HG03342 (cell line): ENCODE measurements around the gene TM2D3.
A peak's percentile ranks its signal among the peaks of the same experiment; 100 is the strongest.
"Not testable (repeated sequence)": the region's sequence is repeated elsewhere in the genome, so short reads cannot be mapped to it uniquely, and the experiment has no call there.

Experiments
- ATAC-seq: cut with Tn5 transposase; IDR thresholded peaks from one replicate; pipeline ENCODE4 v1.9.1; 2021; ENCODE audit warnings: mild to moderate bottlenecking, moderate library complexity; ENCODE audit not compliant: unreplicated experiment

TM2D3 gene

DNA sequence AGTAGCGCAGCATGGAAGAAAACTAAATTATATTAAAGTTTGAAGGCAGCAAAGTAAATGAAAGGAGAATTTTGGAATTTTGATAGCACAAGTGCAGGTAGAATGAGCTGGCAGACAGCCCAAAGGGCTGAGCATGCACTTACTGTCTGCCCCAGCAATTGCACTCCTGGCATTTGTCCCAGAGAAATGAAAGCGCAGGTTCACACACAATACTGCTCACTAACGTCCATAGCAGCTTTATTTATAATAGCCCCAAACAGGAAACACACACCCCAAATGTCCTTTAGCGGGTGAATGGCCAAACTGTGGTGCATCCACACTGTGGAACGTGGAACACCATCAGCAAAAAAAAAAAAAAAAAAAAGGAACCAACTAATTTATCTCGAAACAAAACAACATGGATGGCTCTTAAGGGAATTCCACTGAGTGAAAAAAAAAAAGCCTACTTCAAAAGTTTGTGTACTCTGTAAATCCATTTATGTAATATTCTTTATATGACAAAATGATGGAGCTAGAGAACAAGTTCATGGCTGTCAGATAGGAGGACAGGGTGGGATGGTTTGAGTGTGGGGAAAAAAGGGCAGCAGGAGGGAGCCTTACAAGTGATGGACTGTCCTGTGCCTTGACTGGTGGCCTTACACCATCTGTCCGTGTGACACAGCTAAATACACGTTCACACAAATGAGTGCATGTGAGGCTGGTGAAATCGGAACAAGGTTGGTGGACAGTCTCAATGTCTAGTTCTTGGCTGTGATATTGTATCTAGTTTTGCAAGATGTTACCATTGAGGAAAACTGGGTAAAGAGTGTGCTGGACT lies 6.0 kb upstream of the TM2D3 start:
- no peak for ATAC-seq

DNA sequence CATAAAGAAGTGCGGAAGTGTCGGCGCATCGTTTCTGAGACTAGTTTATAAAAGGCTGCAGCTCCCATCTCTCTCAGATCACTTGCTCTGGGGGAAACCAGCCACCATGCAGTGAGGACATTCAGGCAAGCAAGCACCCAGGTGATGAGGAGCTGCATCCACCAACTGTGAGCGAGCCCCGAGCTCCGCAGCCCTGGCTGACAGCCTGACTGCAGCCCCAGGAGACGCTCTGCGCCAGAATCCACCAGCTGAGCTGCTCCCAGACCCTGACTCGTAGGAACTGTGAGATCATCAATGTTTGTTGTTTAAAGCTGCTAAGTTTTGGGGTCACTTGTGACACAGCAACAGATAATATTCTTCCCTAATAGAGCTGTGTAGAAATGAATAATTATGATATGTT lies 5.0 kb upstream of the TM2D3 start:
- ATAC-seq, result no peak

DNA sequence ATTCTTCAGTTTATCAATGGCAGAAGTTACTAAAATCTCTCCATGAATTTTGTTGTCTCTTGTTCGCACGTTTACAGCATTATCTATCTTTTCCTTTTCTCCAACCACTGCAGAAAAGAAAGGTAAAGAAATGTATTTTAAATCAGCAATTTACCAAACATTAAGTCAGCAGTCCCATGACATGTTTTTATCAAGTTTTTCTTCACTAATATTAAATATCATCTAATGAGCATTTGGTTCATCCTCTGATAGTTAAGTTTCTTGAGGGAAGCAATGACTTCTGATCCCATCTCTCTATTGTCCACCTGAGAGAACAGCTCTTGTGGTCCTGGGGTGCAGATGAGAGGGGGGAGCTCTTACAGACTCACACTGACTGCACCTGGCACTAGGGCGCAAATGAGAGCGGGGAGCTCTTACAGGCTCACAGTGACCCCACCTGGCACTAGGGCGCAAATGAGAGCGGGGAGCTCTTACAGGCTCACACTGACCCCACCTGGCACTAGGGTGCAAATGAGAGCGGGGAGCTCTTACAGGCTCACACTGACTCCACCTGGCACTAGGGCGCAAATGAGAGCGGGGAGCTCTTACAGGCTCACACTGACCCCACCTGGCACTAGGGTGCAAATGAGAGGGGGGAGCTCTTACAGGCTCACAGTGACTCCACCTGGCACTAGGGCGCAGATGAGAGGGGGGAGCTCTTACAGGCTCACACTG lies 2.6 kb upstream of the TM2D3 start:
- ATAC-seq, result not testable (repeated sequence)

DNA sequence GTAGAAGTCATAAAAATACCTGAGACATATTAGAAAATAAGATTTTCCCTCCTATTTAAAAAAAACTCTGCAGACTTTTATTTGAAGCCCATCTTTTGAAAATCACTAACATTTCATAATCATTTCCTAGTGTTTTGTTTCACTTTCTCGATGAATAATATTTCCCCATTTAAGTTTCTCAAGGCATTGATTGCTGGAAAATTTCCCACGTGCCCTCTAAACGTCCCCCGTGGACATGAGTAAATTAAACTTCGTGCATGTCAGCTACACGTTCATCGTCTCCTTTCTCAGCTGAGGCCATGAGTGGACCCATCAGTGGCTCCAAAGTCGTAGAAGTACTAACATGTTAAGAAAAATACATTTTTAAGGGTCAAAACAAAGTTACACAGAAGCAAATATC lies 2.0 kb upstream of the TM2D3 start:
- ATAC-seq, result no peak

DNA sequence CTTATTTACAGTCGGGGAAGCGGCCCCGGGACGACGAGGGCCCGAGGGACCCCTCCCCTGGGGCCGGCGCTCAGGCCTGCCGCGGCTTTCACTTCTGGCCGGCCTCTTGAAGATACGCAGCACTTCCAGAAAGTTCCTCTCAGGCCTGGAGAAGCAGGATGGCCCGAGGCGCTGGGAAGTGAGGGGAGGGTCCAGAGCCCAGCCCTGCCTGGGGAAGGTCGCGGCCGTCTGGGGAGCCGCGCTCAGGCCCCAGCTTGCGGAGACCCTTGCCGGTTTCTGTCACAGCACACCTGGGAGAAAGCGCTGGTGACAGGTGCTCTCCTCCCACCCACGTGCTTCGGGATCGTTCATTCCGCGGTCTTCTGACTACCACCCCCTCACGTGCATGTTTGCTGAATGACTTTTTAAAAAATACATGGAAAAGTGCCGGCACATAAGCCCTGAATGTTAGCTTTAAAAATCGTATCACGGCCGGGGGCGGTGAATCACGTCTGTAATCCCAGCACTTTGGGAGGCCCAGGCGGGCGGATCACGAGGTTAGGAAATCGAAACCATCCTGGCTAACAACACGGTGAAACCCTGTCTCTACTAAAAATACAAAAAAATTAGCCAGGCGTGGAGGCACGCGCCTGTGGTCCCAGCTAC lies 727 bp upstream of the TM2D3 start:
- ATAC-seq, result no peak

DNA sequence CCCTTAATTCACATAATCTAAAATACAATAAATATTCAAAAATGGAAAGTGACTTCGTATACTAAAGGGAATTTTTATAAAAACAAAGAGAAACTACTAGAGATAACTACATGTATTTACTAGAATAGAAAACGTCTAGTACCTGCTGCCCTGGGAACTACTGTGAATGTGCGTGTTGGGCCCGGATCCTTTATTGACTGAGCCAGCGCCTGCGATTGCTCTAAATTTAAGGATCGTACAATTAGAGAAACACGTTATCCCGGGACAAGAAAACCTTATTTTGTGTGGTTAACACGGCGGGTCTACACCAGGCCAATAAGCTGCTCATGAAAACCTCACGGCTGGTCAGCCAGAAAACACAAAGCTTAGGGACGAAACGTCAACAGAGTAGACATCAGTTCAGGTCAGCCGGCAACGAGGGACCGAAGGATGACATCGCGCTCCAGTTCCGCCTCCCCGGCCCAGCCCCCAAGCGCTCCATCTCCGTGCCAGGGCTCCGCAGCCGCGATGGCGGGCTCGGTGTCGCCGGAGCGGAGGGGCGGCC lies 555 bp downstream of the TM2D3 start:
- ATAC-seq, result peak; percentile 42

DNA sequence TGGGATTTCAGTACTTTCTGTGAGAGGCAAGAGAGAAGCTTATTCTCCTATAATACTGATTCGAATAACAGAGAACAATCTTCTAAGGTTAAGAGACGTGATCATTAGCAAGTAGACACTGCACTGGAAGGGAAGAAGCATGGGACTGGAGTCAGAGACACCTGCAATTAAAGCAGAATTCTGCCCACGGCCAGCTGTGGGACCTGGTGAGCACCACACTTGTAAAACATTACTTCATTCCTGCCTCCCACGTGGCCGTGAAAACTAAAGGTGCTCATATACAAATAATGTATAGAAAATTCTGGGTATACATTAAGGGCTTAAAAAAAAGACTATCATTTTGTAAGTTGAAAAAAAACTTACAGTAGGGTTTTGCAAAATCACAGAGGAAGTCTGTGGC lies 2.0 kb downstream of the TM2D3 start:
- no peak for ATAC-seq

DNA sequence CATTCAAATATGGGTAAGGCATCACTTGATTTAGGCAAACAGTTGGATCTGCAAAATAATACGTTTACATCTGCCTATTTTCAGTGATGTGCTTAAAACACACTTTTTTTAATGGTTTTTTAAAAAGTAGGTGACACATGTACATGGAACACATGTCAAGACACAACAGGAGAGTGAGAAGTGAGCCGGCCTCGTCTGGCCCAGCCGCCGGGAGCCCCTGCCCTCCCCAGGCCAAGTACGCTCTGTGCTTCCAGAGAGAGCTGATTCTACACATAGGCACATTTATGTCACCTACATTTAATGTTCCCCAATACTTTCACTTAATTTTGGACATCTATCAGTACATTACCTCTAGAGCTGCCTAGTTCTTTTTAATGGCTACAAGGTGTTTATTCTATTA lies 3.8 kb downstream of the TM2D3 start:
- ATAC-seq, result no peak

DNA sequence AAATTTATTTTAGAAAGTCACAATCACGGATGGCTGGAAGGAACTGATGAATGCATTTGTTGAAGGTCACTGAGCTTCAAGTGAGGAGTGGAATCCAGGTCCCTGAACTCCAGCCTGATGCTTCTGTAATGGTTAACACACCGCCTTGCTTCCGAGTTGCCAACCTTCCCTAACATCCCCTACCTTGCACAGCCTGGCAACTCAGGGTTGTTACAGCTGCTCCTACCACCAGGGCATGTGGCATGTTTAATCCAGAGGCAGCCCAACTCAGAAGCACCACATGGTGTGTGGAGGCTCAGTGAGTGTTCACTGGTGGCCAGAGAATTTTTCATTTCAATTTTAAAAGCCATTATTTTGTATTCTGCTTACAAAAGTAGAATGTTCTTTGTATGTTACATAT lies 4.9 kb downstream of the TM2D3 start:
- ATAC-seq, result no peak

DNA sequence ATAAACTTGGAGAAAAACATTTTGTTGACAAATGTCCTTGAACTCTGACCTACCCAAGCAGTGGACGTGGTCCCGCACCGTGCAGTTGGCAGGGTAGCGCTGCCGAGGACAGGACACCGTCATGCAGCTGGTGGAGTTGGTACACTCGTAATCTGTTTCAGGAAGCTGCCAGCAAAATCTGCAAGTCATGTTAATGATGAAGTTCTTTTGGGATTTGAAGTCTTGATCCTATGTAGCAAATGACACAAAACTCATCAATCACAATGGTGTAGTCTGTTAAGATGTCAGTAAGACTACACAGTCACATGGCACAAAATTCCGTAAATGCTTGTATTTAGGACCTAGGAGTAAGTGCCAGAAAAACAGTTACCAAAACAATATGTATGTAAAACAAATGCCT lies 5.5 kb downstream of the TM2D3 start:
- ATAC-seq, result no peak

DNA sequence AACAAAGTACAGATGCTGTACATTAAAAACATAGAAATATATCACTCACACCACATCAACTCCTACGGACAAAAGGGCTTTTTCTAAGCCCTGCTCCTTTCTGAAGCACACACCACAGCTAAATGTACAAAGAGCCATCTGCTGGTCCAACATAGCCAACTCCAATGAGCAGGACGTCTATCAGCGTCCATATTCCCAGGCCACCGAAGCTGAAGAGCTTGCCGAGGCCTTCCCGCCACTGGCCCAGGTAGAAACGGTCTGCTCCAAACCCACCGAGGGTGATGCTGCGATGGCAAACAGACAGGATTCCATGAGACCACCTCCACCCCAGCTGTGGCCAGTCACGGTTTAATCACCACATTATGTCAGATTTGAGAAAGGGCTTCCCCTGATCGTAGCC lies 9.8 kb downstream of the TM2D3 start:
- no peak for ATAC-seq

DNA sequence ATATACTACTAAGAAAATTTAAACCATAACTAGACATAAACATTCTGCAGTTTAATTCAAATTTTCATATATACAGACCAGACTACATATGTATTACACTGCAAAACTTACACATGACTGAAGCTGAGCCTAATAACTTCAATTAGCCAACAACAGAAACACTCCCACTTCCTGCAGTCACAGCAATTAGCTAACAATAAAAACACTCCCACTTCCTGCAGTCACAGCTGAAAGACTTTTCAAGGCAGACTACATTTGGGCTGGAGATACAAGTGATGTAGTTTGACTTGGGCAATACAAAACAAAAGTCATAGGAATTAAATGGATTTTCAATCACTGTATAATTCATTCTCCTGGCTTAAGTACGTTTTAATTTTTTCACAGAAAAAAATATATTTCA lies 10.3 kb downstream of the TM2D3 start:
- no peak for ATAC-seq

DNA sequence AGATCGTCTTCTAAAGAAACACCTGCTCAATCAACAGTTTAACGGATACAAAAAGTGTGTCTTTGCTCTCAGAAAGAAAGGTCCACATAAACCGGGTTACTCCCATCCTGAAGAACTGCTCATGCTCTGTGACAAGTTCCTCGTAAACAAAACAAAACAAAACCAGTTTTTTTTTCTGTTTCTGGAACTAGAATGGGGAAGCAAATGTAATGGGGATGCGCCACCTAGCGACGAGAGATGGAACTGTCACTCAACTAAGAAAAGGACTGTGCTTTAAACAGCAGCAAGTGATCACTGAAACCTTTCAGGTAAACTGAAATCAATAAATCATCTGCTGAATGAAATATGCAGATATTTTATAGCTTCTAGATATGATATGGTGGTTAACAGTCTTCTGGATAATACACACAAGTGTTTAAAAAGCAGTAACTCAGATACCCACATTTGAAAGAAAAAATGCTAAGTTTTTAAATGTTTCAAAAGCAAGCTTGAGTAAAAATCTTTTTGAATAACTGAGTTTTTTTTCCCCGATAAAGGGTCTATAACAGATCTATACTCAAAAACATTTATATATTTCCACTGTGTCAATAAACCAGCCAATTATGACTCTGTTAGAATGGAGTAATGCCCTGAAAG lies 10.9 kb downstream of the TM2D3 start:
- peak; percentile 69 for ATAC-seq

DNA sequence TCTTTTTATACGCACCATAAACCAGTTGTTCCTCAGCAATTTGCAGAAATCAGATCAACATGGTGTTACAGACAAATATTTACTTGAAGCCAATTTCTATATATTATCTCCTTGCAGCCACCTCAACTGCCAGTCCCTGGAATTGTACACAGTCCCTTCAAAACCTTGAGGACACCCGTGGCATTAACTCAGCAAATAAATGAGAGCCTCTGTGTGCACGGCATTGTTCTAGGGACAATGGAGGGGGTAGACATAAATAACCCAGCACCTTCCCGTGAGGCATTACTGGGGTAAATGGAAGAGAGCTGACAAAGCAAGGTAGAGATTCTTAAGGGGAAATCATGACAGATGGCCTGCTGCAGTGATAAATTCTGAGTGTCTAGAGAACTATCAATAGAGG lies 12.5 kb downstream of the TM2D3 start:
- ATAC-seq, result no peak

DNA sequence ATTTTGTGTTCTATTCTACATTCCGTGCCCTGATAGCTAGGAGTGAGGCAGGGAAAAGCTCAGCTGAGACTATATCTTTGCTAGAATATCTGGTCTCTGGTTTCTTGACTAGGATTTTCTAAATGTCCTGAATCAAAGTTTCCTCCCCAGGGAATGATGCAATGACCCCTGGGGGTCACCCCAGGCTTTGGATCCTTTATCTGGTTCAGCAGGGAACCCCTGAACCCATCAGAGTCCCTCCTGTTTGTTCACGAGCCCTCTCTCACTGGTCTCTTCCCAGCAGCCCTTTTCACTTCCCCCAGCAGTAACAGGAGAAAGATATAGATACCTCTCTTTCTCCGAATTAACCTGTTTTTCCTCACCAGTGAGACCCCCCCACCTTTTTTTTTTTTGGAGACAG lies 14.3 kb downstream of the TM2D3 start:
- no peak for ATAC-seq

DNA sequence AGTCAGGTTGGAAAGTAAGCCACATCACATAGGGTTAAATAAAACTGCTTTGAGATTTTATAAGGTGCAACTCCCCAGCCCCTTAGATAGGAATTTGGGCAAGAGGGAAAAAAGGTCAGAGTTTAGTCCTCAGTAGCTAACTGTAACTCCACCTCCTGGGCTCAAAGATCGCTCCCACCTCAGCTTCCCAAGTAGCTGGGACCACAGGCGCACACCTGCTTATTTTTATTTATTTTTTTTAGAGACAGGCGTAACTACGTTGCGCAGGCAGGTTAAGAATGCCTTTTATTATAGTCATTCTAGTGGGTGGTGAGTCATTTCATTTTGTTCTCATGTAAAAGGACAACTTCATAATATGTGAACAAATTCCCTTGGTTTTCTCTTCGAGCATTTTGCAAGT lies 14.7 kb downstream of the TM2D3 start:
- ATAC-seq, result no peak

DNA sequence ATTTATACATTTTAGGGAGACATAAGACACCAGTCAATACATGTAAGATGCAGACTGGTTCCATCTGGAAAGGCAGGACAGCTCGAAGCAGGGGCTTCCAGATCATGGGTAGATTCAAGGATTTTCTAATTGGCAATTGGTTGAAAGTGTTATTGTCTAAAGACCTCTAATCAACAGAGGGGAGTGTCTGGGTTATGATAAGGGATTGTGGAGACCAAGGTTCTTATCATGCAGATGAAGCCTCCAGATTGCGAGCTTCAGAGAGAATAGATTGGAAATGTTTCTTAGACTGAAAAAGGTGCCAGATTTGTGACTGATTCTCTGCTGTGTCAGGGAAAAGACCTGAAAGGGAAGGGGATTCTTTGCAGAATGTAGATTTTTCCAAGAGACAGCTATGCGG lies 15.1 kb downstream of the TM2D3 start:
- ATAC-seq, result no peak

DNA sequence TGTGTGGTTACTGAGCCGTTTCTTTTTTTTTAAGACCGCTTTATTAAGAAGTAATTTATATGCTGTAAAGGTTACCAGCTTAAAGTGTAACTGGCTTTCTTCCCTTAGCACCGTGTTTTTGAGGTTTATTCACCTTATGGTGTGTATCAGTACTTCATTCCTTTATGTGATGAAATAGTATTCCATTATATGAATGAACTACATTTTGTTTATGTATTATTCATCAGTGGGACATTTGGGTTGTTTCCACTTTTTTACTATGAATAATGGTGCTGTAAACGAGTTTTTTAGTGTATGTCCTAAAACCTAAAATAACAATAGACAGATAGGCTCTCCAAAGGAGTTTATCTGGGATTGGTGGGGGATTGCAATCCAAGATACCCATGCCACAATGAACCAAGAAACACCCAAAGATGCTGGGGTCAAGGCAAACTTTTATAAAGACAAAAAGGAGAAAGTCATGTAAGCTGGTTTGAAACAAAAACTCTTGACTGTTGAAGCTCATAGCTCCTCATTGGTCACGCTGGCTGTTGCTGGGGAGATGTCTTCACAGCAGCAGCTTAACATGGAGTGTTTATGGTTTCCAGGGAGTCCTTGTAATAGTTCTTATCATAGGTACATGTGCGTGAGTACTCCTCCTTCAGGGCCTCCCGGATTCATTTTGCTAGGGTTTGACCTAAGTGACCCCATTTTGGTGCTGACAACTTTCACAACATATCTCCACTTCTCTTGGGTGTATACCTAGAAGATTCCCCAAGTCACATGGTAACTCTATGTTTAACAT lies 16.0 kb downstream of the TM2D3 start:
- ATAC-seq, result no peak

DNA sequence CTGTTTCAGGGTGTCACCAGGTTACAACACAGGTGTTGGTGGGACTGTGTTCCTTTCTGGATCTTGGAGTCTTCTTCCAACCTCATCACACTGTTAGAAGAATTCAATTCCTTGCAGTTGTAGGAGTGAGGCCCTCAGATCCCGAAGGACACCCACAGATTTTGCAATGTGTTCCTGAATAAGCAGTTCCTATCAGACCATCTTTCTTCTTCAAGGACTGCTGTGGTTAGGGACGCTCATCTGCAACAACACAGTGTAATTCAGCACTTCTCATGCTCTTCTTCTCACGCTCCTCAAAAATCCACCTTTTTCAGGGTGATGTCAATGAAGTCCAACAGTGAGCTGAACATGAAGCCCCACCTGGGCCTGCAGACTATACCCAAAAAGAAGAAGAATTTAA lies 18.8 kb downstream of the TM2D3 start:
- no peak for ATAC-seq

DNA sequence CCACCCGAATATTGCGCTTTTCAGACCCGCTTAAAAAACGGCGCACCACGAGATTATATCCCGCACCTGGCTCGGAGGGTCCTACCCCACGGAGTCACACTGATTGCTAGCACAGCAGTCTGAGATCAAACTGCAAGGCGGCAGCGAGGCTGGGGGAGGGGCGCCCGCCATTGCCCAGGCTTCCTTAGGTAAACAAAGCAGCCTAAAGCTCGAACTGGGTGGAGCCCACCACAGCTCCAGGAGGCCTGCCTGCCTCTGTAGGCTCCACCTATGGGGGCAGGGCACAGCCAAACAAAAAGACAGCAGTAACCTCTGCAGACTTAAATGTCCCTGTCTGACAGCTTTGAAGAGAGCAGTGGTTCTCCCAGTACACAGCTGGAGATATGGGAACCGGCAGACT lies 25.5 kb downstream of the TM2D3 start:
- not testable (repeated sequence) for ATAC-seq

DNA sequence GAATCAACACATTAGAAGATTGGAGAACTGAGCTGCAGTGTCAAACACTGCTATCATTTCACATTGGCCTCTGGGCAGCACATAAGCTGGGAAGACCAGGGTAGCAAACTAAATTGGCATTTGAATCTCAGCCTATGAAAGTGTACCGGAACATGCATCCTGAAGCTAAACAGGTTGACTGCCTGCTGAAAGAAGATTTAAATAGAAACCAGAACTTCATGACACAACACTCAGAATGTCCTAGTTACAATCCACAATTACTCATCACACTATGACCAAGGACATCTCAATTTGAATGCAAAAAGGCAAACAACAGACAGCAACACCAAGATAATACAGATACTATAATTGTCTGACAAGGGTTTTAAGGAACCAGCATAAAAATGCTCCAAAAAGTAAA lies 26.2 kb downstream of the TM2D3 start:
- no peak for ATAC-seq
